ENCODE data around the gene NNMT. TPM values are rescaled to one million over a fixed set of nuclear protein-coding genes. Genes with fewer than 3 reads are reported as not detected.

NNMT gene
- total and polyA plus RNA-seq, 9 of the 15 experiments (the other 6 are each of a cell fraction or from before 2014, with no cell fraction given) = 6.1 to 15.0 (median 11.2) TPM

GRCh38 chr11:114307524-114308203 is 11.5 kb downstream of the NNMT start (continued):
- TF ChIP-seq, protein P1, sequence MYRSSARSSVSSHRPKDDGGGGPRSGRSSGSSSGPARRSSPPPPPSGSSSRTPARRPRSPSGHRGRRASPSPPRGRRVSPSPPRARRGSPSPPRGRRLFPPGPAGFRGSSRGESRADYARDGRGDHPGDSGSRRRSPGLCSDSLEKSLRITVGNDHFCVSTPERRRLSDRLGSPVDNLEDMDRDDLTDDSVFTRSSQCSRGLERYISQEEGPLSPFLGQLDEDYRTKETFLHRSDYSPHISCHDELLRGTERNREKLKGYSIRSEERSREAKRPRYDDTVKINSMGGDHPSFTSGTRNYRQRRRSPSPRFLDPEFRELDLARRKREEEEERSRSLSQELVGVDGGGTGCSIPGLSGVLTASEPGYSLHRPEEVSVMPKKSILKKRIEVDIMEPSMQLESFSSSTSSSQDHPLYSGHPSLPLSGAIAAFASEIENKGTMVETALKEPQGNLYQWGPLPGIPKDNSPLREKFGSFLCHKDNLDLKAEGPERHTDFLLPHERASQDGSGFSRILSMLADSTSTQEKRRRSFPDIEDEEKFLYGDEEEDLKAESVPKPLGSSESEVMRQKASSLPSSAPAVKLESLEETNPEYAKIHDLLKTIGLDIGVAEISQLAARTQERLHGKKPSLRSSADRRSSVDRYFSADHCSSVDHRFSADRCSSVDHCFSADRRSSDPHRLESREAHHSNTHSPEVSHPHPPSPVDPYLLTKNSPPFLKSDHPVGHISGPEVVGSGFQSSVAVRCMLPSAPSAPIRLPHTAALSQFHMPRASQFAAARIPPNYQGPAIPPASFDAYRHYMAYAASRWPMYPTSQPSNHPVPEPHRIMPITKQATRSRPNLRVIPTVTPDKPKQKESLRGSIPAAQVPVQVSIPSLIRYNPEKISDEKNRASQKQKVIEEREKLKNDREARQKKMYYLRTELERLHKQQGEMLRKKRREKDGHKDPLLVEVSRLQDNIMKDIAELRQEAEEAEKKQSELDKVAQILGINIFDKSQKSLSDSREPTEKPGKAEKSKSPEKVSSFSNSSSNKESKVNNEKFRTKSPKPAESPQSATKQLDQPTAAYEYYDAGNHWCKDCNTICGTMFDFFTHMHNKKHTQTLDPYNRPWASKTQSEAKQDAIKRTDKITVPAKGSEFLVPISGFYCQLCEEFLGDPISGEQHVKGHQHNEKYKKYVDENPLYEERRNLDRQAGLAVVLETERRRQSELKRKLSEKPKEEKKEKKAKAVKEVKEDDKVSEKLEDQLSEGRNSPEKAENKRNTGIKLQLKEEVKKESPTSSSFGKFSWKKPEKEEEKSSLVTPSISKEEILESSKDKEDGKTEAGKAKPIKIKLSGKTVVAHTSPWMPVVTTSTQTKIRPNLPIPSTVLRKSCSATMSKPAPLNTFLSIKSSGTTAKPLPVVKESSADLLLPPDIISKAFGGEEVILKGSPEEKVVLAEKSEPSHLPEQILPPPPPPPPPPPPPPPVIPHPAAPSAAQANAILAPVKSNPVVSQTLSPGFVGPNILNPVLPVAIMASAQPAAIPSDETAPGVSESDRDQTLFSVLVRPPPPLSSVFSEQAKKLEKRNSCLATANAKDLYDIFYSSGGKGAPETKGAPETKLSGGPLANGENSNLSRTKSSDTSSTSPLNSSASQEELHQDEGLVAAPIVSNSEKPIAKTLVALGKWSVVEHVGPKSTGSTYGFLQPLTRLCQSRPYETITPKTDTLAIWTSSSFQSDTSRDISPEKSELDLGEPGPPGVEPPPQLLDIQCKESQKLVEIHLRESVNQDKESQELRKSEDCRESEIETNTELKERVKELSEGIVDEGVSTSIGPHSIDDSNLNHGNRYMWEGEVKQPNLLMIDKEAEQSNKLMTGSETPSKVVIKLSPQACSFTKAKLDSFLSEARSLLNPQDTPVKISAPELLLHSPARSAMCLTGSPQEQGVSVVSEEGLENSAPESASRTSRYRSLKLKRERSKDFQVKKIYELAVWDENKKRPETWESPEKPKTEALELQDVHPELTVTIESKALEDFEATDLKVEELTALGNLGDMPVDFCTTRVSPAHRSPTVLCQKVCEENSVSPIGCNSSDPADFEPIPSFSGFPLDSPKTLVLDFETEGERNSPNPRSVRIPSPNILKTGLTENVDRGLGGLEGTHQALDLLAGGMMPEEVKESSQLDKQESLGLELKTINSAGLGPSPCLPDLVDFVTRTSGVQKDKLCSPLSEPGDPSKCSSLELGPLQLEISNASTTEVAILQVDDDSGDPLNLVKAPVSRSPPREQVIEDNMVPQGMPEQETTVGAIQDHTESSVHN (IDR thresholded peaks at IDR 0.05; ENCODE audit: borderline replicate concordance in 1 of 2, low read depth in 1 of 2) = no peak
- no peak for TF ChIP-seq ZBTB1 (CRISPR knock-in tag; IDR thresholded peaks at IDR 0.05; ENCODE audit: borderline replicate concordance, low read depth)
- TF ChIP-seq CTBP1 (IDR thresholded peaks at IDR 0.05; ENCODE audit: borderline replicate concordance) = 0 out of 2 replicates have a peak, but pooled peaks have one; percentile 29
- TF ChIP-seq, protein P2, sequence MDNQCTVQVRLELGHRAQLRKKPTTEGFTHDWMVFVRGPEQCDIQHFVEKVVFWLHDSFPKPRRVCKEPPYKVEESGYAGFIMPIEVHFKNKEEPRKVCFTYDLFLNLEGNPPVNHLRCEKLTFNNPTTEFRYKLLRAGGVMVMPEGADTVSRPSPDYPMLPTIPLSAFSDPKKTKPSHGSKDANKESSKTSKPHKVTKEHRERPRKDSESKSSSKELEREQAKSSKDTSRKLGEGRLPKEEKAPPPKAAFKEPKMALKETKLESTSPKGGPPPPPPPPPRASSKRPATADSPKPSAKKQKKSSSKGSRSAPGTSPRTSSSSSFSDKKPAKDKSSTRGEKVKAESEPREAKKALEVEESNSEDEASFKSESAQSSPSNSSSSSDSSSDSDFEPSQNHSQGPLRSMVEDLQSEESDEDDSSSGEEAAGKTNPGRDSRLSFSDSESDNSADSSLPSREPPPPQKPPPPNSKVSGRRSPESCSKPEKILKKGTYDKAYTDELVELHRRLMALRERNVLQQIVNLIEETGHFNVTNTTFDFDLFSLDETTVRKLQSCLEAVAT (IDR thresholded peaks at IDR 0.05) = peak in 1 of 2 experiments; percentile 85; a peak in 2 of 4 replicates
- no peak for TF ChIP-seq DIDO1 (tag; IDR thresholded peaks at IDR 0.05; ENCODE audit: low read depth)
- TF ChIP-seq MBD2 (IDR thresholded peaks at IDR 0.05; ENCODE audit: borderline replicate concordance, low read depth) = no peak
- peak; percentile 61 for TF ChIP-seq MAX (CRISPR knock-in tag; IDR thresholded peaks at IDR 0.05)
- no peak for TF ChIP-seq GTF2B (IDR thresholded peaks at IDR 0.05; ENCODE audit: extremely low read depth, insufficient read length)
- TF ChIP-seq DMBX1 (CRISPR knock-in tag; IDR thresholded peaks at IDR 0.05; ENCODE audit: borderline replicate concordance) = peak; percentile 85; the same call in 1 of the 2 replicates
- TF ChIP-seq ZNF263 (CRISPR knock-in tag; IDR thresholded peaks at IDR 0.05; ENCODE audit: borderline replicate concordance) = no peak
- no peak for TF ChIP-seq KAT2B (IDR thresholded peaks at IDR 0.05; ENCODE audit: low read depth, low read length)
- TF ChIP-seq MNT (conservative IDR thresholded peaks at IDR 0.05) = peak; percentile 72 to 83
- peak; percentile 71; the same call in 1 of the 2 replicates for TF ChIP-seq ESRRA (IDR thresholded peaks at IDR 0.05; ENCODE audit: borderline replicate concordance, low read depth)
- TF ChIP-seq TRIM24 (IDR thresholded peaks at IDR 0.05) = 0 out of 4 replicates have a peak, but pooled peaks of 1 of the 2 experiments have one; percentile 15

All from K562 (cell line).